SK-N-SH (cell line): ENCODE data around the gene COL23A1. TPM values are rescaled to one million over a fixed set of nuclear protein-coding genes. Genes with fewer than 3 reads are reported as not detected.
A peak's percentile ranks its signal among the peaks of the same experiment; 100 is the strongest.

ENCODE experiments used
- CTCF ChIA-PET: fragments of 300-600, 350-600 bp; formaldehyde crosslinking; extraction: SDS; loops from one replicate; lab custom pipeline; 2021; lab: Yijun Ruan, JAX
- POLR2A ChIA-PET: fragments of 350-600 bp; sonication (Branson Sonifier 250); formaldehyde crosslinking; extraction: SDS; loops from one replicate; lab custom pipeline; 2020; ENCODE audit warnings: antibody characterized with exemption, inconsistent platforms; lab: Yijun Ruan, JAX
- DNase-seq: peaks from one replicate; pipeline ENCODE4 v3.0.0; 2012
- H2AFZ ChIP-seq: fragments of 200-600 bp; sonication (generic); 2 replicates; pipeline ENCODE4 v1.8.1; 2016; ENCODE audit warnings: antibody characterized with exemption, mild to moderate bottlenecking, low read depth
- H3F3A ChIP-seq: fragments of 200-600 bp; sonication (generic); replicated peaks from 2 replicates; pipeline ENCODE3; 2016; ENCODE audit warnings: antibody characterized with exemption, mild to moderate bottlenecking; ENCODE audit not compliant: insufficient read depth
- H3K27ac ChIP-seq, 2 experiments: fragments of 200-500 bp in 1 of 2; fragments of 200-600 bp in 1 of 2; sonication (Bioruptor generic) in 1 of 2; sonication (generic), shearing (Covaris generic) in 1 of 2; 2 replicates each; pipeline versions ENCODE4 v1.5.1 to v1.6.1; 2014 to 2016; ENCODE audit warnings: low read depth in 2 of 2, inconsistent platforms in 1 of 2, low read length in 1 of 2, mild to moderate bottlenecking in 1 of 2, mixed read lengths in 1 of 2
- H3K27me3 ChIP-seq: fragments of 200-600 bp; sonication (generic), shearing (Covaris generic); 2 replicates; pipeline ENCODE4 v1.6.1; 2016; ENCODE audit warnings: mixed run types; ENCODE audit not compliant: insufficient read depth
- H3K36me3 ChIP-seq, 2 experiments: fragments of 200-500 bp in 1 of 2; fragments of 200-600 bp in 1 of 2; sonication (Bioruptor generic) in 1 of 2; sonication (generic) in 1 of 2; replicated peaks in 1 of 2; 2 replicates each; pipeline versions ENCODE3 to v1.5.1; 2014 to 2016; ENCODE audit warnings: low read length in 1 of 2, mild to moderate bottlenecking in 1 of 2; ENCODE audit not compliant: insufficient read depth in 2 of 2, control insufficient read depth in 1 of 2
- H3K4me1 ChIP-seq, 2 experiments: fragments of 200-500 bp in 1 of 2; fragments of 200-600 bp in 1 of 2; sonication (Bioruptor generic) in 1 of 2; sonication (generic), shearing (Covaris generic) in 1 of 2; 2 replicates each; pipeline versions ENCODE4 v1.5.1 to v1.6.1; 2014 to 2016; ENCODE audit warnings: low read depth in 1 of 2, low read length in 1 of 2, mixed run types in 1 of 2; ENCODE audit not compliant: insufficient read depth in 2 of 2, control insufficient read depth in 1 of 2
- H3K4me2 ChIP-seq: fragments of 200-600 bp; sonication (generic), shearing (Covaris generic); 2 replicates; pipeline ENCODE4 v1.6.1; 2017; ENCODE audit warnings: mixed run types
- H3K4me3 ChIP-seq, 2 experiments: fragments of 200-500 bp in 1 of 2; fragments of 200-600 bp in 1 of 2; sonication (Bioruptor generic) in 1 of 2; sonication (generic), shearing (Covaris generic) in 1 of 2; 2 replicates each; pipeline versions ENCODE4 v1.5.1 to v1.8.1; 2014 to 2016; ENCODE audit warnings: low read depth in 2 of 2, inconsistent platforms in 1 of 2, low read length in 1 of 2, mild to moderate bottlenecking in 1 of 2, mixed read lengths in 1 of 2, moderate library complexity in 1 of 2
- H3K79me2 ChIP-seq: fragments of 200-600 bp; sonication (generic); 2 replicates; pipeline ENCODE4 v1.8.1; 2017; ENCODE audit warnings: mild to moderate bottlenecking; ENCODE audit not compliant: insufficient read depth
- H3K9ac ChIP-seq: fragments of 200-600 bp; sonication (generic); 2 replicates; pipeline ENCODE4 v1.6.1; 2017; ENCODE audit warnings: mixed run types
- H3K9me2 ChIP-seq: fragments of 200-600 bp; sonication (generic); 2 replicates; pipeline ENCODE4 v1.6.1; 2017; ENCODE audit warnings: mixed run types
- H3K9me3 ChIP-seq: fragments of 200-600 bp; sonication (generic); 2 replicates; pipeline ENCODE4 v1.6.1; 2017; ENCODE audit warnings: mixed run types, mild to moderate bottlenecking, moderate library complexity
- H4K20me1 ChIP-seq: fragments of 200-600 bp; sonication (generic); 2 replicates; pipeline ENCODE4 v1.6.1; 2017; ENCODE audit warnings: mild to moderate bottlenecking, mixed run types; ENCODE audit not compliant: insufficient read depth
- ELF1 ChIP-seq: IDR thresholded peaks from 2 replicates; pipeline ENCODE4 v1.4.0; 2012
- EZH2phosphoT487 ChIP-seq: fragments of 200-600 bp; sonication (generic); IDR thresholded peaks from 2 replicates; pipeline ENCODE4 v1.6.1; 2017; ENCODE audit warnings: low read depth, mixed run types, mild to moderate bottlenecking, antibody characterized with exemption, moderate library complexity, borderline replicate concordance
- JUND ChIP-seq: IDR thresholded peaks from 2 replicates; pipeline ENCODE4 v1.4.0; 2012
- MAX ChIP-seq: IDR thresholded peaks from 2 replicates; pipeline ENCODE4 v1.4.0; 2012; ENCODE audit warnings: low read depth
- MEF2A ChIP-seq: IDR thresholded peaks from 2 replicates; pipeline ENCODE4 v1.4.0; 2012; ENCODE audit warnings: low read depth, borderline replicate concordance
- NRF1 ChIP-seq: IDR thresholded peaks from 2 replicates; pipeline ENCODE4 v1.6.1; 2012; ENCODE audit warnings: low read depth, mild to moderate bottlenecking, low read length
- PBX3 ChIP-seq: IDR thresholded peaks from 2 replicates; pipeline ENCODE4; 2012
- POLR2AphosphoS5 ChIP-seq: IDR thresholded peaks from 2 replicates; pipeline ENCODE4 v1.6.1; 2012; ENCODE audit warnings: low read depth, low read length
- RCOR1 ChIP-seq: fragments of 150-350 bp; IDR thresholded peaks from 2 replicates; pipeline ENCODE4 v1.6.1; 2017; ENCODE audit warnings: antibody characterized with exemption, low read length
- TAF1 ChIP-seq: IDR thresholded peaks from 2 replicates; pipeline ENCODE4 v1.6.1; 2012; ENCODE audit warnings: low read depth, mild to moderate bottlenecking, low read length, moderate library complexity, borderline replicate concordance
- TCF12 ChIP-seq: IDR thresholded peaks from 2 replicates; pipeline ENCODE4 v1.4.0; 2012
- TEAD4 ChIP-seq: IDR thresholded peaks from 2 replicates; pipeline ENCODE4 v1.4.0; 2012; ENCODE audit warnings: mild to moderate bottlenecking, borderline replicate concordance; ENCODE audit not compliant: insufficient read depth
- USF1 ChIP-seq: IDR thresholded peaks from 2 replicates; pipeline ENCODE4 v1.4.0; 2012; ENCODE audit warnings: low read depth, borderline replicate concordance
- USF2 ChIP-seq: fragments of 150-350 bp; IDR thresholded peaks from 2 replicates; pipeline ENCODE4 v1.6.1; 2017; ENCODE audit warnings: antibody characterized with exemption, low read length, low read depth, borderline replicate concordance
- YY1 ChIP-seq: IDR thresholded peaks from 2 replicates; pipeline ENCODE4 v1.4.0; 2012; ENCODE audit warnings: low read depth, mild to moderate bottlenecking
- WGBS: methylation state at CpG from one replicate; pipeline ENCODE4 v1.1.6; 2017; ENCODE audit warnings: low lambda C conversion rate; 5-methylcytosine and 5-hydroxymethylcytosine counted together
- polyA plus RNA-seq, 3 experiments: library from polyadenylated mRNA; depleted of rRNA; stranded (reverse); fragments of >200 nt; gene quantifications; 2 replicates each; pipeline ENCODE4 v1.2.3, GENCODE V29; 2012

Gene COL23A1
- polyA plus RNA-seq, 1 of the 3 experiments (the other 2 are of a cell fraction) = 0.10 TPM

- POLR2A ChIA-PET = interaction anchor here (0.6 kb wide), 1 partner anchor 257 kb away, joined by 3 read pairs; no protein-coding TSS in a partner anchor
- Histone ChIP-seq H3K4me1 (no peaks in the 10 kb centered on the region), H3F3A (peaks cover 14% of the 10 kb centered on the region), H3K4me3 (no peak overlapping the region), H4K20me1 (no peaks in the 10 kb centered on the region), H3K9ac (no peak overlapping the region), H3K9me2 (no peaks in the 10 kb centered on the region), H3K4me2 (no peak overlapping the region), H3K27me3 (no peaks in the 10 kb centered on the region), H3K9me3 (no peaks in the 10 kb centered on the region), H3K27ac (no peak overlapping the region), H2AFZ (no peak overlapping the region), H3K79me2 (0 out of 2 replicates have a peak, but pooled peaks cover 5% of the 10 kb centered on the region), H3K36me3 (peaks cover 76 to 93% of the 10 kb centered on the region in 2 experiments)
- CTCF ChIA-PET = interaction anchor here (0.9 to 1.9 kb wide), 5 partner anchors 13 to 371 kb away, joined by 3 to 8 read pairs (median 5); partner anchors contain the start of gene COL23A1
- TF ChIP-seq NRF1 (no peak), MAX (no peak), RCOR1 (no peak), PBX3 (no peak), TAF1 (no peak), POLR2AphosphoS5 (no peak), MEF2A (no peak), USF1 (no peak), EZH2phosphoT487 (no peak), ELF1 (no peak), YY1 (no peak), USF2 (no peak)
- 97% methylated on average over 3 of the region's 3 CpGs for WGBS
- no peak for DNase-seq
Measured at GRCh38 chr5:178605788-178606187, 15.6 kb upstream of the COL23A1 start.

- CTCF ChIA-PET = no interaction called here
- POLR2A ChIA-PET = no interaction called here
- H3K27me3 ChIP-seq = no peaks in the 10 kb centered on the region
- no peak overlapping the region for H3K9ac ChIP-seq
- no peaks in the 10 kb centered on the region for H3K9me2 ChIP-seq
- H3K4me3 ChIP-seq = no peak overlapping the region
- 0 out of 2 replicates have a peak, but pooled peaks cover 5% of the 10 kb centered on the region for H3K79me2 ChIP-seq
- no peak for DNase-seq
- no peaks in the 10 kb centered on the region for H4K20me1 ChIP-seq
- TF ChIP-seq MEF2A = peak; percentile 80
- TF ChIP-seq JUND = 0 out of 2 replicates have a peak, but pooled peaks have one; percentile 16
- TF ChIP-seq TCF12 = peak; percentile 45; the same call in 1 of the 2 replicates
- TF ChIP-seq TEAD4 = no peak
- H3K36me3 ChIP-seq = peaks cover 59 to 87% of the 10 kb centered on the region in 2 experiments
- H3K4me1 ChIP-seq = no peaks in the 10 kb centered on the region
- H3K27ac ChIP-seq = no peak overlapping the region
- peaks cover 14% of the 10 kb centered on the region for H3F3A ChIP-seq
- no peaks in the 10 kb centered on the region for H3K9me3 ChIP-seq
- H3K4me2 ChIP-seq = no peak overlapping the region
- 91% methylated on average over 2 of the region's 2 CpGs for WGBS
- no peak overlapping the region for H2AFZ ChIP-seq
Measured at GRCh38 chr5:178602752-178603151, 12.6 kb upstream of the COL23A1 start.
